Measurements from ENCODE around the gene SETD3. TPM values are rescaled to one million over a fixed set of nuclear protein-coding genes. Genes with fewer than 3 reads are reported as not detected.

The SETD3 gene
- total and polyA plus RNA-seq, 8 donors, result 36.3 to 78.7 (median 40.5) TPM

DNA sequence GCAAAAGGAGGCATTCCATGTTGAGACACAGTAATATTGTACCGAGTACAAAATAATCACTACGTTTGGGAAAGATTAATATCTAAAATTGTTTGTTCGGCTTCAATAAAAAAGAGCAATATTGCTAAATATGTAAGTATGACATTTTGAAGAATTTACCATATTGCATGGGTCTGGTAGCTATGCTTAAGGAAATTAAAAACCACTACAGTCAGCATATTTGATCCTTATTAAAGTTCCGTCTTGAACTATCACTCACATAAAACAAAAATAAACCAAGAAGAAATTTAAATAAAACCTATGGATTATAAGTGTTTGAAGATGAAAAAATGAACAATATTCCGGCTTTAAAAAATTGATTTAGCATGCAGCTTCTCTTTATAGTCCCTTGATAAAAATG, 63.8 kb downstream of the SETD3 start:
- H3K4me3 ChIP-seq, result no peak overlapping the region
- TF ChIP-seq, protein P1, sequence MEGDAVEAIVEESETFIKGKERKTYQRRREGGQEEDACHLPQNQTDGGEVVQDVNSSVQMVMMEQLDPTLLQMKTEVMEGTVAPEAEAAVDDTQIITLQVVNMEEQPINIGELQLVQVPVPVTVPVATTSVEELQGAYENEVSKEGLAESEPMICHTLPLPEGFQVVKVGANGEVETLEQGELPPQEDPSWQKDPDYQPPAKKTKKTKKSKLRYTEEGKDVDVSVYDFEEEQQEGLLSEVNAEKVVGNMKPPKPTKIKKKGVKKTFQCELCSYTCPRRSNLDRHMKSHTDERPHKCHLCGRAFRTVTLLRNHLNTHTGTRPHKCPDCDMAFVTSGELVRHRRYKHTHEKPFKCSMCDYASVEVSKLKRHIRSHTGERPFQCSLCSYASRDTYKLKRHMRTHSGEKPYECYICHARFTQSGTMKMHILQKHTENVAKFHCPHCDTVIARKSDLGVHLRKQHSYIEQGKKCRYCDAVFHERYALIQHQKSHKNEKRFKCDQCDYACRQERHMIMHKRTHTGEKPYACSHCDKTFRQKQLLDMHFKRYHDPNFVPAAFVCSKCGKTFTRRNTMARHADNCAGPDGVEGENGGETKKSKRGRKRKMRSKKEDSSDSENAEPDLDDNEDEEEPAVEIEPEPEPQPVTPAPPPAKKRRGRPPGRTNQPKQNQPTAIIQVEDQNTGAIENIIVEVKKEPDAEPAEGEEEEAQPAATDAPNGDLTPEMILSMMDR (IDR thresholded peaks at IDR 0.05), result no peak
- peaks cover 0 to 22% of the 10 kb centered on the region in 2 donors for H3K36me3 ChIP-seq
- no peaks in the 10 kb centered on the region for H3K27me3 ChIP-seq
- no peak for DNase-seq
- H3K4me1 ChIP-seq, result peaks cover 6 to 11% of the 10 kb centered on the region in 2 donors
- H3K9me3 ChIP-seq, result no peaks in the 10 kb centered on the region
- H3K27ac ChIP-seq, result no peak overlapping the region
- ATAC-seq, result no peak
- intact Hi-C loops (cut with DNase I), result no loop called here

GRCh38 chr14:99415496-99416281, 65.0 kb downstream of the SETD3 start:
- Histone ChIP-seq H3K9me3 (no peaks in the 10 kb centered on the region), H3K36me3 (peaks cover 0 to 32% of the 10 kb centered on the region in 2 donors), H3K4me3 (no peak overlapping the region), H3K4me1 (peaks cover 6 to 11% of the 10 kb centered on the region in 2 donors), H3K27ac (peak overlapping the region in 1 of 2 donors; percentile 20), H3K27me3 (no peaks in the 10 kb centered on the region)
- intact Hi-C loops (cut with DNase I), result no loop called here
- ATAC-seq, result peak; percentile 97
- DNase-seq, result peak in 2 of 4 donors; percentile 73 to 86
- TF ChIP-seq, protein P1 (IDR thresholded peaks at IDR 0.05), result peak; percentile 68 to 72

GRCh38 chr14:99413911-99414310, 66.7 kb downstream of the SETD3 start:
- ATAC-seq (no peak), DNase-seq (no peak)
- intact Hi-C loops (cut with DNase I), result no loop called here
- TF ChIP-seq, protein P1 (IDR thresholded peaks at IDR 0.05), result no peak
- peaks cover 0 to 40% of the 10 kb centered on the region in 2 donors for H3K36me3 ChIP-seq
- H3K4me3 ChIP-seq, result no peak overlapping the region
- H3K27ac ChIP-seq, result no peak overlapping the region
- peaks cover 6% of the 10 kb centered on the region in 2 donors for H3K4me1 ChIP-seq
- H3K27me3 ChIP-seq, result no peaks in the 10 kb centered on the region
- no peaks in the 10 kb centered on the region for H3K9me3 ChIP-seq

- H3K4me3 ChIP-seq, result no peak overlapping the region
- H3K27ac ChIP-seq, result no peak overlapping the region
- no peaks in the 10 kb centered on the region for H3K27me3 ChIP-seq
- DNase-seq (no peak), ATAC-seq (no peak)
- H3K36me3 ChIP-seq, result peaks cover 0 to 44% of the 10 kb centered on the region in 2 donors
- intact Hi-C loops (cut with DNase I), result no loop called here
- TF ChIP-seq, protein P1 (IDR thresholded peaks at IDR 0.05), result no peak
- no peaks in the 10 kb centered on the region for H3K9me3 ChIP-seq
- peaks cover 6 to 12% of the 10 kb centered on the region in 2 donors for H3K4me1 ChIP-seq
These were observed 67.5 kb downstream of the SETD3 start for GRCh38 chr14:99413172-99413571.

- DNase-seq (no peak), ATAC-seq (no peak)
- intact Hi-C loops (cut with DNase I), result no loop called here
- Histone ChIP-seq H3K27ac (no peak overlapping the region), H3K4me3 (no peak overlapping the region), H3K9me3 (no peaks in the 10 kb centered on the region), H3K27me3 (no peaks in the 10 kb centered on the region), H3K4me1 (peaks cover 10 to 13% of the 10 kb centered on the region in 2 donors), H3K36me3 (peaks cover 0 to 50% of the 10 kb centered on the region in 2 donors)
- TF ChIP-seq, protein P1 (IDR thresholded peaks at IDR 0.05), result no peak
These were observed 68.3 kb downstream of the SETD3 start for GRCh38 chr14:99412117-99413061.

Data from left lung (tissue), 10 donors.